ENCODE data around the gene KNCN. TPM values are rescaled to one million over a fixed set of nuclear protein-coding genes. Genes with fewer than 3 reads are reported as not detected.

The KNCN gene
- not detected in 2 replicates for total RNA-seq

- peaks cover 44% of the 10 kb centered on the region for H3K27me3 ChIP-seq (ENCODE audit: control insufficient read depth, insufficient read depth, low read length)
- no peaks in the 10 kb centered on the region for H3K36me3 ChIP-seq (ENCODE audit: control insufficient read depth, insufficient read depth, low read length)
- TF ChIP-seq CTCF (IDR thresholded peaks at IDR 0.05; ENCODE audit: insufficient read depth, low read length, poor library complexity, severe bottlenecking), result no peak
- no peak within 1 kb of the TSS for H3K4me3 ChIP-seq (ENCODE audit: low read depth, low read length)
- DNase-seq (ENCODE audit: low read depth), result no peak
Measured at GRCh38 chr1:46551597-46552095, at the start of gene KNCN. Gene KNCN, minus strand, starts transcription at chr1:46551647. Its CDS starts 432 bp downstream, at chr1:46551215.

- no peaks in the 10 kb centered on the region for H3K27me3 ChIP-seq (ENCODE audit: control insufficient read depth, insufficient read depth, low read length)
- DNase-seq (ENCODE audit: low read depth), result no peak
- no peaks in the 10 kb centered on the region for H3K36me3 ChIP-seq (ENCODE audit: control insufficient read depth, insufficient read depth, low read length)
- H3K4me3 ChIP-seq (ENCODE audit: low read depth, low read length), result no peak overlapping the region
- no peak for TF ChIP-seq CTCF (IDR thresholded peaks at IDR 0.05; ENCODE audit: insufficient read depth, low read length, poor library complexity, severe bottlenecking)
Measured at GRCh38 chr1:46599059-46599970, 47.9 kb upstream of the KNCN start.

GRCh38 chr1:46596846-46597245, 45.4 kb upstream of the KNCN start:
- TF ChIP-seq CTCF (IDR thresholded peaks at IDR 0.05; ENCODE audit: insufficient read depth, low read length, poor library complexity, severe bottlenecking), result no peak
- H3K4me3 ChIP-seq (ENCODE audit: low read depth, low read length), result no peak overlapping the region
- H3K36me3 ChIP-seq (ENCODE audit: control insufficient read depth, insufficient read depth, low read length), result no peaks in the 10 kb centered on the region

GRCh38 chr1:46596036-46596435, 44.6 kb upstream of the KNCN start:
- TF ChIP-seq CTCF (IDR thresholded peaks at IDR 0.05; ENCODE audit: insufficient read depth, low read length, poor library complexity, severe bottlenecking), result no peak
- Histone ChIP-seq H3K36me3 (ENCODE audit: control insufficient read depth, insufficient read depth, low read length) (no peaks in the 10 kb centered on the region), H3K27me3 (ENCODE audit: control insufficient read depth, insufficient read depth, low read length) (no peaks in the 10 kb centered on the region), H3K4me3 (ENCODE audit: low read depth, low read length) (no peak overlapping the region)
- DNase-seq (ENCODE audit: low read depth), result no peak

More at GRCh38 chr1:46596846-46597245, 45.4 kb upstream of the KNCN start:
- DNase-seq (ENCODE audit: low read depth), result no peak
- H3K27me3 ChIP-seq (ENCODE audit: control insufficient read depth, insufficient read depth, low read length), result no peaks in the 10 kb centered on the region

- no peak for DNase-seq (ENCODE audit: low read depth)
- no peak overlapping the region for H3K4me3 ChIP-seq (ENCODE audit: low read depth, low read length)
- H3K27me3 ChIP-seq (ENCODE audit: control insufficient read depth, insufficient read depth, low read length), result no peaks in the 10 kb centered on the region
- TF ChIP-seq CTCF (IDR thresholded peaks at IDR 0.05; ENCODE audit: insufficient read depth, low read length, poor library complexity, severe bottlenecking), result no peak
- H3K36me3 ChIP-seq (ENCODE audit: control insufficient read depth, insufficient read depth, low read length), result no peaks in the 10 kb centered on the region
Measured at GRCh38 chr1:46595127-46595526, 43.7 kb upstream of the KNCN start.
